Coronary artery (tissue), 2 donors: ENCODE data around the gene C5orf63.

Source experiments
- DNase-seq: peaks from one replicate; pipeline ENCODE4 v3.0.0-alpha.2; 2017; ENCODE audit warnings: low spot score
- H3K27ac ChIP-seq, 2 donors: fragments of 200-600 bp; sonication (generic); one replicate each; pipeline ENCODE4 v1.5.1; 2016 to 2019
- H3K4me3 ChIP-seq: fragments of 200-600 bp; sonication (generic); 2 replicates; pipeline ENCODE4 v1.5.1; 2016; ENCODE audit warnings: mild to moderate bottlenecking, moderate library complexity
- CTCF ChIP-seq: fragments of 200-600 bp; sonication (generic); IDR thresholded peaks from one replicate; pipeline ENCODE4 v1.5.1; 2019; ENCODE audit warnings: antibody characterized with exemption

Gene C5orf63

GRCh38 chr5:127031147-127031862 is 42.0 kb downstream of the C5orf63 start:
- TF ChIP-seq CTCF: no peak
- DNase-seq: no peak
- Histone ChIP-seq H3K4me3 (peak overlapping the region; percentile 94), H3K27ac (peak overlapping the region; percentile 47 to 96)

- DNase-seq: peak; percentile 97
- H3K27ac ChIP-seq: peak within 1 kb of the TSS; percentile 79 to 96
- peak within 1 kb of the TSS; percentile 94 for H3K4me3 ChIP-seq
- TF ChIP-seq CTCF: peak; percentile 6
Measured at GRCh38 chr5:127030259-127031146, 42.8 kb downstream of the C5orf63 start, which contains the start of gene MARCHF3. Gene MARCHF3 (minus strand): TSS chr5:127030558. CDS start chr5:126918171, 112,387 bp downstream.

GRCh38 chr5:127029581-127030258 is 43.6 kb downstream of the C5orf63 start:
- peak overlapping the region; percentile 79 to 96 for H3K27ac ChIP-seq
- peak; percentile 23 for TF ChIP-seq CTCF
- H3K4me3 ChIP-seq: peak overlapping the region; percentile 94
- no peak for DNase-seq

- H3K4me3 ChIP-seq: peak overlapping the region; percentile 94
- DNase-seq: no peak
- H3K27ac ChIP-seq: no peak overlapping the region
- TF ChIP-seq CTCF: no peak
Measured at GRCh38 chr5:127028822-127029457, 44.4 kb downstream of the C5orf63 start.

GRCh38 chr5:127027539-127027938 is 45.8 kb downstream of the C5orf63 start:
- no peak overlapping the region for H3K4me3 ChIP-seq
- TF ChIP-seq CTCF: no peak
- no peak overlapping the region for H3K27ac ChIP-seq
- DNase-seq: no peak

- Histone ChIP-seq H3K4me3 (no peak overlapping the region), H3K27ac (no peak overlapping the region)
- no peak for TF ChIP-seq CTCF
Measured at GRCh38 chr5:127026166-127026565, 47.1 kb downstream of the C5orf63 start.

More at GRCh38 chr5:127026166-127026565, 47.1 kb downstream of the C5orf63 start:
- DNase-seq: no peak
